Activated B cell treated with CpG ODN at 0.5 μM for 24 hours (primary cell): ENCODE measurements around the gene CDC42BPB. TPM values are rescaled to one million over a fixed set of nuclear protein-coding genes. Genes with fewer than 3 reads are reported as not detected.

Source experiments
- ATAC-seq: fragments of 200-7000 bp; cut with Tn5 transposase; one replicate; pipeline ENCODE4 v1.10.0; 2021; ENCODE audit warnings: low read depth, mild to moderate bottlenecking, moderate library complexity
- CTCF ChIA-PET: fragments of 350-600 bp; sonication (Branson Sonifier 250); formaldehyde crosslinking; loops from one replicate; lab custom pipeline; 2021; ENCODE audit warnings: antibody characterized with exemption; lab: Charles Lee
- POLR2A ChIA-PET: fragments of 350-600 bp; sonication (Branson Sonifier 250); formaldehyde crosslinking; loops from one replicate; lab custom pipeline; 2021; ENCODE audit warnings: antibody characterized with exemption; lab: Charles Lee
- DNase-seq: peaks from one replicate; pipeline ENCODE4 v3.0.0; 2022
- H3K27ac Mint-ChIP-seq: one replicate; pipeline ENCODE4 v1.8.0; 2020; ENCODE audit warnings: mixed read lengths
- H3K27me3 Mint-ChIP-seq: one replicate; pipeline ENCODE4 v1.8.0; 2021; ENCODE audit warnings: mixed read lengths
- H3K36me3 Mint-ChIP-seq: one replicate; pipeline ENCODE4 v1.8.0; 2021; ENCODE audit warnings: low read depth, mixed read lengths
- H3K4me1 Mint-ChIP-seq: one replicate; pipeline ENCODE4 v1.8.0; 2021; ENCODE audit warnings: mixed read lengths
- H3K4me3 Mint-ChIP-seq: one replicate; pipeline ENCODE4 v1.8.0; 2020; ENCODE audit warnings: mild to moderate bottlenecking, mixed read lengths
- H3K9me3 Mint-ChIP-seq: one replicate; pipeline ENCODE4 v1.8.0; 2020; ENCODE audit warnings: mixed read lengths
- CTCF ChIP-seq: fragments of 200-600 bp; IDR thresholded peaks from one replicate; pipeline ENCODE4 v1.8.0; 2022; ENCODE audit warnings: antibody characterized with exemption, mild to moderate bottlenecking
- intact Hi-C: fragments of 100-400 bp; cut with micrococcal nuclease; formaldehyde crosslinking; loops from one replicate; pipeline ENCODE4 v1.15.1; 2024
- total RNA-seq: library from RNA; stranded (reverse); gene quantifications from 2 replicates; pipeline ENCODE4 v1.2.3, GENCODE V29; 2022

Gene CDC42BPB
- total RNA-seq, 1 donor from 2014 or later = 38.5 TPM

GRCh38 chr14:102910442-102910841, 146.9 kb downstream of the CDC42BPB start:
- no peak for DNase-seq

GRCh38 chr14:102909911-102910310, 147.4 kb downstream of the CDC42BPB start:
- intact Hi-C loops = no loop called here
- peaks cover 32% of the 10 kb centered on the region for H3K4me1 Mint-ChIP-seq
- CTCF ChIA-PET = interaction anchor here (0.7 kb wide), 1 partner anchor 214 kb away, joined by 3 read pairs; no protein-coding TSS in a partner anchor
- H3K4me3 Mint-ChIP-seq = no peak overlapping the region
- H3K27ac Mint-ChIP-seq = no peak overlapping the region
- peaks cover 50% of the 10 kb centered on the region for H3K36me3 Mint-ChIP-seq
- TF ChIP-seq CTCF = no peak
- POLR2A ChIA-PET = no interaction called here
- no peaks in the 10 kb centered on the region for H3K9me3 Mint-ChIP-seq
- DNase-seq (no peak), ATAC-seq (no peak)
- H3K27me3 Mint-ChIP-seq = no peaks in the 10 kb centered on the region

More at GRCh38 chr14:102910442-102910841, 146.9 kb downstream of the CDC42BPB start:
- H3K4me1 Mint-ChIP-seq = peaks cover 32% of the 10 kb centered on the region
- intact Hi-C loops = no loop called here
- no peak overlapping the region for H3K4me3 Mint-ChIP-seq
- TF ChIP-seq CTCF = no peak
- peaks cover 45% of the 10 kb centered on the region for H3K36me3 Mint-ChIP-seq
- no peak overlapping the region for H3K27ac Mint-ChIP-seq
- no peaks in the 10 kb centered on the region for H3K9me3 Mint-ChIP-seq
- no peak for ATAC-seq
- CTCF ChIA-PET = interaction anchor here (0.7 kb wide), 1 partner anchor 215 kb away, joined by 3 read pairs; no protein-coding TSS in a partner anchor
- H3K27me3 Mint-ChIP-seq = no peaks in the 10 kb centered on the region
- POLR2A ChIA-PET = no interaction called here

- no peak for TF ChIP-seq CTCF
- DNase-seq = no peak
- CTCF ChIA-PET = no interaction called here
These were observed 147.9 kb downstream of the CDC42BPB start for GRCh38 chr14:102909462-102909861.

GRCh38 chr14:102908766-102909455, 148.4 kb downstream of the CDC42BPB start:
- DNase-seq = no peak
- Mint-ChIP-seq H3K4me3 (no peak overlapping the region), H3K4me1 (peaks cover 25% of the 10 kb centered on the region), H3K27me3 (no peaks in the 10 kb centered on the region), H3K27ac (no peak overlapping the region), H3K9me3 (no peaks in the 10 kb centered on the region), H3K36me3 (peaks cover 55% of the 10 kb centered on the region)
- ATAC-seq = no peak
- POLR2A ChIA-PET = no interaction called here
- intact Hi-C loops = no loop called here
- CTCF ChIA-PET = no interaction called here
- no peak for TF ChIP-seq CTCF

More at GRCh38 chr14:102909462-102909861, 147.9 kb downstream of the CDC42BPB start:
- Mint-ChIP-seq H3K4me3 (no peak overlapping the region), H3K36me3 (peaks cover 50% of the 10 kb centered on the region), H3K27ac (no peak overlapping the region), H3K9me3 (no peaks in the 10 kb centered on the region), H3K27me3 (no peaks in the 10 kb centered on the region), H3K4me1 (peaks cover 30% of the 10 kb centered on the region)
- intact Hi-C loops = no loop called here
- ATAC-seq = no peak
- POLR2A ChIA-PET = no interaction called here

GRCh38 chr14:102907980-102908730, 149.2 kb downstream of the CDC42BPB start:
- no peaks in the 10 kb centered on the region for H3K9me3 Mint-ChIP-seq
- H3K27ac Mint-ChIP-seq = no peak overlapping the region
- ChIA-PET CTCF (no interaction called here), POLR2A (no interaction called here)
- H3K4me1 Mint-ChIP-seq = peaks cover 25% of the 10 kb centered on the region
- ATAC-seq (no peak), DNase-seq (no peak)
- TF ChIP-seq CTCF = no peak
- no peaks in the 10 kb centered on the region for H3K27me3 Mint-ChIP-seq
- H3K36me3 Mint-ChIP-seq = peaks cover 61% of the 10 kb centered on the region
- no peak overlapping the region for H3K4me3 Mint-ChIP-seq
- intact Hi-C loops = no loop called here
